Measurements from ENCODE around the gene CERK.

The CERK gene

GRCh38 chr22:46697811-46698515 lies 40.1 kb downstream of the CERK start:
- DNase-seq = no peak

DNA sequence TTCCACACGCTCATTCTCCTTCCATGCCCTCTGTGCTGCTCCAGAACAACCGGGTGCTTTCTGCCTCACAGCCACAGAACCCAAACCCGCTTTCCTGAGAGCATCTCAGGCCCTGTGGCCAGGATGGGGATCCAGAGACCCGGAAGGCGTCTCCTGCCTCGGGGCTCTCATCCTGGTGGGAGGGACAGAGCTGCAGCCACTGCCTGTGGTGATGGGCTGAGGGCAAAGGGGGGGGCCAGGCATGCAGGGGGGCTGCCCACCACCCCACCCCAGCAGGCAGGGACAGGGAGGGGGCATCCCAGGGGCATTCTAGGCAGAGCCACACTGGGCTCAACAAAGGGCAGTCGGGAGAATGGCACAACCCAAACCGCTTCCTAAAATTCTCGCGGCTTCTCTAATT lies 41.4 kb downstream of the CERK start:
- DNase-seq = no peak

DNA sequence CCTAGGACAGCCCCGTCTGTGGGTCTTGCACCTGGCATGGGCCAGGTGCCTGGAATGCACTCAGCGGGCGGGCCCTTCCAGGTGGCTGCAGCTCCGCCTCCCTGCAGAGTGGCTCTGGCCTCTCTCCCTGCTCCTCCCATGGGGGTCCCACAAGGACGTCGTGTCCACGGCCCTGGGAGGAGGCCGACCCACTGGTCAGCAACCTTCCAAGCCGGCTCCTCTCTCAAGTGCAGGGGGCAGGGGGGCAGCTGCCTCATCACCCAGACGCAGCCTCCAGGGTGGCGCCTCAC lies 41.9 kb downstream of the CERK start:
- no peak for DNase-seq

DNA sequence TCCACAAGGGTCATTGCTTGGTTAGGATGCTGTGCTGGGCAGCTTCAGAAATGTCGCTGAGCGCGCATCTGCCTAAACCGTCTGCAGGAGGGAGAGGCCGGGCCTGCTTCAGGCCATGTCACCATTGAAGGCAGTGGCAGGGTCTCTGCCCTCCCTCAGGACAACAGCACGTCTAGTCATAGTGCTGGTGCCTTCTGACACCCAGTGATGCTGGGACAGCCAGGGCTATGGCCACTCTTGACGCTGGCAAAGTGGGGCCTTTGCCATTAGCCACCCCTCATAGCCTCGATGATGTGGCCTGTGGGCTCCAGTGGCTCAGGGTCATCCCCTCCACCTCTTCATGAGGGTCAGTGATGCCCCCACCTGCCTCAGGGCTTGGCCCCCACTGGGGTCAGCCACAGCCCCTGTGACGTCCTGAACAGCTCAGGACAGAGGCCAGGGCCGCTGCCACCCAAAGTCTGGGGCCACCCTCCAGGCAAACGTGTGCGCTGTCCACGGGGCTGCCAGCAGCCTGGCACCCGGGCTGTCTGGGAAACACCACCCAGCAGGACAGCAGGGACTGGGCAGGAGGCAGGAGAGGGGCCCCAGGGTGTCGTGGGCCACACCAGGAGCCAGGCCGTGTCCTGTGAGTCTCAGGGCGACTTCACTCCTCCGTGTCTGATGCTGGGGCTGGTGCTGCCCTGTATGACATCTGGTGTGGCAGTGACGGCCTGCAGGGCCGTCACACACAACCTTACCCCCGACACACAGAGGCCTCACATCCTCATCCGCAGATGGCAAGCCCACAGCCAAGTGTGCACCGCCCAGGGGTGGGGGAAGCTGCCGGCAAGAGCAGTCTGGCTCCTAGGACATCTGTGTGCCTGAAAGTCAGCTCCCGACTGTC lies 42.5 kb downstream of the CERK start:
- no peak for DNase-seq

- no peak for DNase-seq
Measured at GRCh38 chr22:46694416-46695170, 43.5 kb downstream of the CERK start.

DNA sequence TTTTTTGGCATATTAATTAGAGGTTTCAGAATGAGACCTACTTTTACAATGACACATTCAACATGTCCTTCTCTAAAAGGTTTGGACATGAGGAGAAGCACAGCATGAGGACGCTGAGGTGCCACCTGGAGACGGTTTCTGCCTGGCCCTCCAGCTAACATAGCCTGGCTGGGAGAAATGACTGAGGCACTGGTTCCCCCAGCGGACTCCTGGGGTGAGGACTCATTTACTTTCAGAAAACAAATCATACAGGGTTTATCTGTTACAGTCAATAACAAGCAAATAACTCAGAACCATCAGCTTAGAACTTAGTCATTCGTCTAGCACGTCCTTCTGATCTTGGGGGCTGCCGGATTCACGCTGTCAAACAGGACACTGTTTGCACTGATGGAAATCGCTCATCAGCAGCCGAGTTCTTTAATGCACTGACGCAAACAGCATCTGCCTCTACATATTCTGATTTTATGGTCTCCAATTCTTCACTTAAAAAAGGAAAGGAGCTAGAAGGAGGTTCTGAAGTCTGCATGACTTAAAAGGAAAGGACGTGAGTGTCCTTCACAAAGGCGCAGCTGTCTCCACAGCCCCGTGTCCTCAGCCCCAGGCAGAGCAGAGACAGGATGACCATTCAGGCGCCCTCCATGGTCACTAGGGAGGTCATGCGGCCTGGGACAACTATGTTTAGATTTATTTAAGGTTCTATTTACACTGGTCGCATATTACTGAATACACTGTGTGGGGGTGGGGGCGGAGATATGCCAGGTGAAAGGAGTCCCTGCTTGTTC lies 44.2 kb downstream of the CERK start:
- no peak for DNase-seq

- DNase-seq = no peak
Measured at GRCh38 chr22:46691571-46691970, 46.5 kb downstream of the CERK start.

DNA sequence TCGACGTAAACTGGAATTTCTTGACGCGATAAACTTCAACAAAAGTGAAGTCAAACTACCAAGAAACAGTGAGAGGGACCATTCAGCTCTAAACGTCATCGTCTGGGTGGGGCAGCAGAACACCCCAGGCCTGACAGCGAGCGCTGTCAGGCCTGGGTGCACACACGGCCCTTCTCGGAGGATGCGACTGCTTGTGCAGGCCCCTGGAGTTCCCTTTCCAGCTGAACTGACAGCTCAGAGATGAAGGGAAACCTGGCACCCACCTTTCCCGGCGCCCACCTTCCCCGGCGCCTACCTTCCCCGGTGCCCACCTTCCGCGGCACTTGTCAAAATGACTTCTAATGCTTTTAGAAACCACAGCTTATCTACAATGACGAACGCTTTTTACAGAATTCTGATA lies 47.9 kb downstream of the CERK start:
- DNase-seq = no peak

DNA sequence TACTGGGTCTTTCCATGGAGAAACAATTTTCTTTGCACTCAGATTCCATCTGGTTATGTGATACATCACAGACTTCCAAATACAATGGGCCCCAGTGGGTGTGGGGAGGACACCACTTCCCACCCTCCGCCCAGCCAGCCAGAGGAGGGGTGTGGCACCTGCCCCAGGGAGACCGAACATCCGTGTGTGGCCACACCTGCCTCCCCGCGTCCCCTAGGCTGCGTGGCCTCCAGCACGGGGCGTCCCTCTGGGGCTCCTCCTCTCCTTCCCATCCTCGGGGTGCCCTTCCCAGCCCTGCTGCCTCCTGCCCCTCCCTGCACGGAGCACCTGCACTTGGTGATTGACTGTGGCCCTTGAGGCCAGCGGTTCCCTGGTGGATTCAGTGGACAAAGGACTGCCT lies 49.1 kb downstream of the CERK start:
- no peak for DNase-seq

- DNase-seq = no peak
Measured at GRCh38 chr22:46687460-46687859, 50.6 kb downstream of the CERK start.

GRCh38 chr22:46687048-46687444 lies 51.0 kb downstream of the CERK start:
- DNase-seq = no peak

DNA sequence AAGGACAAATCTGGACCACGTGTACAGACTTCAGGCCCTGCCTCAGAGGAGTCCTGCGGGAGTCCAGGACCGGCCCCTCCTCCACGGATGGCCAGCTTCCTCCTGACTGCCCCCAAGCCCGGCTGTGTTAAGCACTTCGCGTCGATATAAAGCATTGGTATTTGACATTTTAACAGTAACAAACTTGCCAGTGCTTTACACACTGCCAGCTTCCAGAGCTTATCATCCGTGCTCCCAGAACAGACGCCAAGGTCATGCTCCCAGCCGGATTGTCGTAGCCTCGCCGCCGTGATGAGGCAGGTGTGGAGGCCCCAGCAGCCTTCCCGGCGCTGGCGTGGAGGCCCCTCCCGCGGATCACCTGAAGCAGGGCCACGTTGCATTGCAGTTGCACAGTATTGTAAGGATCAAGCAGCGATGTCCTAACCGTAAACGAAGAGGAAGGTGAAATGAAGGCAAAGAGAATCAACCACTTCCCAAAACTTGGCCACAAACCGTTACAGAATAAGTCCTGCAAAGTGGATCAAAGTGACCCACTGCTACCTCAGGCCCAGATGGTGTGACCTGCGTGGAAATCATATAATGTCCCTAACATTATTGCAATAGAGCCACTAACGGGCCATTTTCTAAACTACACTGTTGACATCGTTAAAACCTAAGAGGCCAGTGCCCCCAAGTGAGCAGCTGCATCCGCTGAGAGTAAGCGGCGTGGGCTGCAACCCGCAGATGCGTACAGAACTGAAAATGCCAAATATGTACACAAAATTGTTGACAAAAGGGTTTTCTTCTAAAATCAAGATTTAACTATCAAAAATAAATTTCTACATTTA lies 51.6 kb downstream of the CERK start:
- DNase-seq = no peak

DNA sequence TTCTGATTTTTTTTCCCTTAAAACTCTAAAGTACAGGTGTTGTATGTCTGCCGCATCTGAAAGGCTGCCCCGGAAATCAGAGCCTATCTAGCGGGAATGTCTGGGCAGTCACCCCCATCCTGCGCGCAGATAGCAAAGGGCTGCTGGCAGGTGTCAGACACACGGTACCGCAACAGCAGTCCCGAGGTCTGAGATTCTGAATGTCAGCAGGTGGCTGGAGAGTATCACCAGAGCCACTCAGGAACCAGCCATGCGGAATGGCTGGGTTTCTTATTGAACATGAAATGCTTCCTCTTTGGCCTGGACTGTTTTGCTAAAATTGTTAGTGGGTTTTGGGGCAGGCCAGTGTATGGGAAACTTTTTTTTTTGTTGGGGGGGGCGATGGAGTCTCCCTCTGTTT lies 53.3 kb downstream of the CERK start:
- DNase-seq = no peak

DNA sequence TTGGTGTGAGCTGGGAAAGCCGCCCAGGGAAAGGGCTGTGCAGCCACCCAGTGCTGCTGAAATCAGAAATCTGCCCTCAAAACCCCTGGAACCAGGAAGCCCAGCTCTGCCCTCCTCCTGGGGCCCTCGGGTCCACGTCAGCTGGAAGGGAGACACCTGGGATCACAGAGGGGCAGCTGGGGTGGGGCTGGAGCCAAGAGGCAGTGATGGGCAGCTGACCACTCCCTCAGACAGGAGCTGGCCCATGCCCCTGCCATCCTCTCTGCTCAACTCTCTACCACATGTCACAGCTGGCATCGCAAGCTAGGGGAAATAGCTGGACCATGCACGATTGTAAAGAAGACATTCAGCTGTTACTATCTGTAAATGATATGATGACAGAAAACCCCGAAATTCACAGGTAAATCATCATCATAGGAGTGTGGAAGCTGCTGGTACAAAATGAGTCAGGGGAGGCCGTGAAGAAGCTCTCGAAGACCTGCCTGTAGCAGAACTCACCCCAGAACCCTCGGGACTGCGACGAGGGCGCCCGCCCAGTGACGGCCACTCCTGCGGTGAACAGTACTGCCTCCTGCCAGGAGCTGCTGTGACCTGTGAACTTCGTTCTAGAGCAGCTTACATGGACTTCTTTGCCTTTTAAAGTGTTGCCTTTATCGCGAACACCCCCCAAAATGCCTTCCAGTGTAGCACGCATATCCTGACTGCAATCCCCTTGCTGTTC lies 55.9 kb downstream of the CERK start:
- DNase-seq = no peak

GRCh38 chr22:46681010-46681409 lies 57.0 kb downstream of the CERK start:
- DNase-seq = no peak

GRCh38 chr22:46679706-46680269 lies 58.3 kb downstream of the CERK start:
- DNase-seq = peak; percentile 49

DNA sequence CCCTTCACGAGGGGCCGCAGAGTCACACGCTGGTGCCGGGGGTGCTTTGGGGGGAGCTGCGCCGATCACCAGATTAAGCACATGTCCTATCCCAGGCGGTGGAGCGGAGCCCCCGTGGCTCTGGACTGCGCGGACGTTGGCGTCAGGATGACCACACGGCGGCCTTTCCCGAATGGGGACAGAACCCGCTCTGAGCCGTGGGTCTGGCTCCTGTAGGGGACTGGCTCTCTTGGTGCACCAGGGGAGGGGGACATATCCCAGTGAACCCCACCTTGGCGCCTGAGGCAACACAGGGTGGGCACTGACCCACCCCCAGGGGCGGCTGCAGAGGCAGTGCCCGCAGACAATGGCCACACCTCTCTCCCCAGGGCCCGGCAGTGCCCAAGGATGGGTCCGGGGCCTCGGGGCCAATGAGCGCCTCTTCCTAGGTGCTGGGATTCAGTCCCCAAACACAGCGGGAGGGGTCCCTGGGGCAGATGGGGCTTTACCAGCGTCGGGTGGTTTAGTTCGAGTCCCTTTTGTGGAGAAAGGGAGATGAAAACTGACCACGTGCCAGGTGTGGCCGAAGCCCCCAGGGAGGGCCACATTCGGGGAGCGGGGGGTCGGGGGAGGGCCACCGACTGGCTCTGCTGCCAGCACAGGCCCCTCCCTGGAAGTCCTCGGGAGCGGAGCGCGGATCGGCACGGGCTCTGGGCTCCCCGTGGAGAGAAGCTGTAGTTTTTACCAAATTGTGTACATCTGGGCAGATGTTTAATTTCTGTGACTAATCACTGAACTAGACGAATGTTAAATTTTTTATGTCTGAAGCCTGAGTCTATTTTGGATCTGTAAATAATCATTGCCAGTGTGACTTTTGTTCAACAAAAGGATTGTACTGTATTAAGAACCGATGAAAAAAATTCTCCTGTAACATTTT lies 59.0 kb downstream of the CERK start:
- DNase-seq = peak; percentile 73

DNA sequence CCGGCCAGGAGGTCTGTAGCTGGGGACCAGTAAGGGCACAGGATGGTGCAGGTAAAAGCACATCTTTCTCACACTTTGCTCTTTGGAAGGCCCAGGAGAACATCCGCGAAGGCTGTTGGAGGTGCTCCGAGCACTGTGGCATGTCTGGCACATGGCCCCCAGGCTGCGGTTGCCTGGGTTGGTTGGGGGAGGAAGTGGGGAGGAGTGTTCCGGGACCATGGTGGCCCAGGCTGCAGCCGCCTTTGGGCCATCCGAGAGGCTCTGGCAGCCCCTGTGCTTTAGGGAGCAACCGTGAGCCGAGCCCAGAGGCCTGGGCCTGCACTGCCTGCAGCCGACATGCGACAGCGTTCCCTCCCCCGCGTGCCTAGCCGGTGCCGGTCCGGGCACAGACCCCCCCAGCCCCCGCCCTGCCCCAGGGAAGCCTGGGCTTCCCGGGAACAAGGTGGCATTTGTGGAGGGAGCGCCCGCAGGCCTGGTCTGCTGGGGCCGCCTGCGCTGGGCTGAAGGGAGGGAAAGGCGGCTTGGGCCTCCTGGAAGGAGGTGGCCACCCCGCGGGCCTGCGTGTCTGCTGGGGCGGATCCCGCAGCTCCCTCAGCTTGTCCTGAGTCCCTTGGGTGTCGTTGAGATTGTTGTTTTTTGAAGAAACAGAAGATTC lies 59.9 kb downstream of the CERK start:
- DNase-seq = peak; percentile 15

Measured in fibroblast of skin of scalp (primary cell).